Liver (tissue), 2 donors: ENCODE results near the gene PSME2.

ENCODE experiments used
- CTCF ChIP-seq: fragments of 150-350 bp; IDR thresholded peaks from 2 replicates; pipeline ENCODE4 v1.5.1; 2017; ENCODE audit warnings: improper control_type of control experiment, low read depth, low read length; ENCODE audit not compliant: missing input control
- MAX ChIP-seq: IDR thresholded peaks from 2 replicates; pipeline ENCODE4 v1.6.1; 2016; ENCODE audit warnings: antibody characterized with exemption
- donor health status: healthy.

- TF ChIP-seq MAX (no peak), CTCF (no peak)
Measured at GRCh38 chr14:24183014-24183481, 36.6 kb upstream of the PSME2 start.
